GM12892 (cell line): ENCODE measurements around the gene FAM20A.

Source experiments
- POLR2A ChIP-seq: IDR thresholded peaks from 2 replicates; pipeline ENCODE4 v1.6.1; 2011; ENCODE audit warnings: low read depth, low read length, control low read depth
- POLR2AphosphoS5 ChIP-seq: IDR thresholded peaks from 2 replicates; pipeline ENCODE4 v1.6.1; 2011; ENCODE audit warnings: low read depth, low read length, control low read depth

GRCh38 chr17:68600931-68601564 lies at the start of gene FAM20A:
- TF ChIP-seq POLR2AphosphoS5 (no peak), POLR2A (no peak)
